ENCODE measurements around the gene PTH2R.

DNA sequence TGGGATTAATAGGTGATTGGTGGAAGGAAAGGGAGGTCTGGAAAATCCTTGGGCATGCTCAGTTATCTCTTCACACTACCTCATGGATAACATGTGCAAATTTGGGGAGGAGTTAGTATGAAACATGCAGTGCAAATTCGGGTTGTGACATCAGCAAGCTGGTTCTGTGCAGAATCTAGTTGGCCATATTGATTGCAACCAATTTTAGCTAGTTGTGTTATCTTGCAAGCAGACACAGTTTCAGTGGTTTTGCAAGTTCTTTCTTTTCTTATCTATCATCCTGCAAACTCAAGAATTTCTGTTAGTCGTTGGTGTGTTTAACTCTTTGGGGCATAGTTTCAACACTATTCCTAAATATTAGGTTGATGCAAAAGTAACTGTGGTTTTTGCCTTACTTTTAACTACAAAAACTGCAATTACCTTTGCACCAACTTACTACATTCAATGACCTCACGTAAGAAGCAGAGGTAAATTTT, 135.4 kb downstream of the PTH2R start:
- TF ChIP-seq, protein P1, sequence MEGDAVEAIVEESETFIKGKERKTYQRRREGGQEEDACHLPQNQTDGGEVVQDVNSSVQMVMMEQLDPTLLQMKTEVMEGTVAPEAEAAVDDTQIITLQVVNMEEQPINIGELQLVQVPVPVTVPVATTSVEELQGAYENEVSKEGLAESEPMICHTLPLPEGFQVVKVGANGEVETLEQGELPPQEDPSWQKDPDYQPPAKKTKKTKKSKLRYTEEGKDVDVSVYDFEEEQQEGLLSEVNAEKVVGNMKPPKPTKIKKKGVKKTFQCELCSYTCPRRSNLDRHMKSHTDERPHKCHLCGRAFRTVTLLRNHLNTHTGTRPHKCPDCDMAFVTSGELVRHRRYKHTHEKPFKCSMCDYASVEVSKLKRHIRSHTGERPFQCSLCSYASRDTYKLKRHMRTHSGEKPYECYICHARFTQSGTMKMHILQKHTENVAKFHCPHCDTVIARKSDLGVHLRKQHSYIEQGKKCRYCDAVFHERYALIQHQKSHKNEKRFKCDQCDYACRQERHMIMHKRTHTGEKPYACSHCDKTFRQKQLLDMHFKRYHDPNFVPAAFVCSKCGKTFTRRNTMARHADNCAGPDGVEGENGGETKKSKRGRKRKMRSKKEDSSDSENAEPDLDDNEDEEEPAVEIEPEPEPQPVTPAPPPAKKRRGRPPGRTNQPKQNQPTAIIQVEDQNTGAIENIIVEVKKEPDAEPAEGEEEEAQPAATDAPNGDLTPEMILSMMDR (IDR thresholded peaks at IDR 0.05): no peak
- TF ChIP-seq POLR2AphosphoS5 (IDR thresholded peaks at IDR 0.05; ENCODE audit: low read depth, low read length) (no peak), TCF7L2 (IDR thresholded peaks at IDR 0.05; ENCODE audit: low read depth, low read length) (no peak)

Measured in Panc1 (cell line).